Measurements from ENCODE around the gene RNF152.

RNF152 gene

DNA sequence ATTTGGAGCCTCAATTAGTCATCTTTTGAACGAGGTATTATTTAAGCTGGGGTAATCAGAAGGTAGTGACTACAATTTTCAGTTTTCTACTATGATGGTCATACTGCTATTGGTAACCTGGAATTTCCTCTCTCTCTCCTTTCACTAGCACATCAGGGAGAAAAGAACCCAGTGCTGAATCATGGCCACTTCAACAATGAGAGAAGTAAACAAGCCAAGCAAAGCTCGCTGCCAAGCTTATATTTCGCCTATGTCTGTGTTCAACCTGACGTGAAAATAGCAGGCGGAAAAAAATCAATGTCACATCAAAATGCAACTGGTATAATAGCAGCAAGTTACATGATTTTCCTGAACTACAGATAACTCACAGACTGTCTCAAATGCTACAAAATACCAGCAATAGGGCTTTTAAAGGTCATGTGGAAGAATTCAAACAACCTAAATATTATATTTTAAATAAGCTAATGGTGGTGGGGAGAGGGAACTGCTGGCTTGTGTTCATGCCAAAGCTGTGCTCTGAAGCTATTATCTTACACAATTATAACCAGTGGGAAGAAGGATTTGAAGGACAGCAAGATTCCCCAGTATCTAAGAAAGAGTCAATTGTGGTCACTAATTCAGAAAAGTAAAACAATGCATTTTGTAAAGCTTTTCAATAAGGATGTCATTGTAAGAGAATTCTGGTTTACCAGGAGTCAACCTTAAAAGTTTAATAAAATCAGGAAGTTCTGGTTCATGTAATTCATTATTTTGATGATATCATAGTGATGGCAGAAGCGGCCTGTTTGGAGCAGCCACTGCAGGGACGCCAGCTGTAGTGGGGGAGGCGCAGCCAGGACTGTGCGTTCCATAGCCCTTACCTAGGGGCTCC lies 38.0 kb downstream of the RNF152 start:
- DNase-seq: no peak

DNA sequence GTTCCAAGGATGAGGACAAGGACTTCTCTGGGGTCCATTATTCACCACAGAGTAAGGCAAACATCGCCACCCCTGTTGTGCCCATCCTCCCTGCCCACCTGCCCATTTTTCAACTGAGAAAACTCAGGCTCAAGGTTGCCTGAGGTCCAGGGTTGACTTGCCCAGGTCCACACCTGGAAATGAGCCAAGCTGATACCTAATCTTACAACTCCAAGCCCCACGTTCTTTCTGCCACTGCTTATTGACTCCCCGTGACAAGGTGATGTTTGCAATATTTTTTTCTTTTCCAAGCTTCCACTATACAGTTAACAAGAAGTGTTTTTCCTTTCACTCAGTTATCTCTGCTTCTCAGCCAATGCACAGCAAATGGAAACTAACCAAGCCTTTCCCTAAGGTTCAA lies 39.0 kb downstream of the RNF152 start:
- DNase-seq: no peak

- no peak for DNase-seq
Measured at GRCh38 chr18:61852496-61852895, 40.3 kb downstream of the RNF152 start.

DNA sequence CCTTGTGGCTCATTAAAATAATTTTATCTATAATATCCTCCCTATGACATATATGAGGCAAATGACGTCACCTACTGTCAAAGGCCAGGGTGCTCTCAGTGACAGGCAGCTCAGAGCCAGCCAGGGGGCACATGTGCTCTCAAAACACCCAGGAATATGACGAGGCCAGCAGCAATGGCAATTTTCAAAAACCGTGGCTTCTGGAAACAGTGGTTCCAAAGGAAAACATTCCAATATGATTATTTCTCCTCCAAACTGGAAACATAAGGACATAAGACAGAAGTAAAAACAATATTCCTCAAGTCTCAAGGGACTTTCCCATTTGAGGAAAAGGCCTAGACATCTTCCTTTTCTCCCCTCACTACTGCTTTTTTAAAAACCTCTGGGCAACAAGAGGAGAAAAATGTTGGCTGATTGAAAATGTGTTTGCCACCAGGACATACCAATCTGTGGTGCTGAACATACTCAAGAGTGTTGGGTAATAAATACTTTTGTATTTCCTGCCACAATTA lies 40.8 kb downstream of the RNF152 start:
- DNase-seq: peak in 1 of 58 donors; percentile 5

- DNase-seq: no peak
Measured at GRCh38 chr18:61851279-61851678, 41.5 kb downstream of the RNF152 start.

- no peak for DNase-seq
Measured at GRCh38 chr18:61850756-61851155, 42.1 kb downstream of the RNF152 start.

DNA sequence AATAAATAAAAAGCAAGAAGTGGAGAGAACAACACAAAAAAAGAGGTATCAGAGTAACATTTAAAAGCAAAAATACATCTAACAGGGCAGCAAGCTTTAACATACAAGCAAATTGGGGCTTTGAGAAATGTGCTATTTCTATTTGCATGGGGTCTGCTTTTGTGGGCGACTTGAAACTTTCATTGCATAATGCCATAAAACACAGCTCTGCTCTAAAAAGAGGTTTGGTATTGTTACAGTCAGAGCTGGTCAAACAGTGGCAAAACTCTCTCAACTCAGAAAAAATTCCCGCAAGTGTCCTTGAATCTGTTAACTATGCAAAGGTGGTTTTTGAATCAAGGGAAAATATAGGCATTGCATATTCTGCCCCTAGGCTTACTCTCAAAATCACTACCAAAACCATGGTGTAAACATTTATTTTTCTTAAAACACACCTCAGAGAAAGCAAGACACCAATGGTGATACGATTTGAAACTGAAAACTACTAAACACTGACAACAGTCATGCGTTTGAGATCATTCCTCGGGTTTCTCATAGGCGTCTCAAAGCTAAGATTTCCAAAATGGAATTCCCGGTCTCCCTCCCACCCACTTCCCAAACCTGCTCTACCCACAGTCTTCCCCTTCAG lies 45.5 kb downstream of the RNF152 start:
- no peak for DNase-seq

- no peak for DNase-seq
Measured at GRCh38 chr18:61845197-61845596, 47.6 kb downstream of the RNF152 start.

DNA sequence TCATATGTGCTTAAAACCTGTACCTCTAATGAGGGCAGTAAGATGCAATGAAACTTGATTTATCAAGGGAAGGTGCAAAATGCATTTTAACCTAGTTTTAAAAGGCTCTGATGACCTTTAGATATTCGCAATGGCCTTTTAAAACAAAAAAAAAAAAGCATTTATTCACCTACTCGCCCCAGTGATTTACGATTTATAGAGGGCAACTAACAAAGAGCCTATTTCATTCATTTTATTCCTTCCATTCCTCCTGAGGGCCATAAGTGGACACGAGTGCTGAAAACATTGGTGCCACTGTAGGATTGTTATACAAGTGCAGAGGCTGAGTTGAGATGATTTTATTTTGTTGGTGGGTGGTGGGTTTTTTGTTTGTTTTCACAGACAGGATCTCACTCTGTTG lies 48.1 kb downstream of the RNF152 start:
- no peak for DNase-seq

DNA sequence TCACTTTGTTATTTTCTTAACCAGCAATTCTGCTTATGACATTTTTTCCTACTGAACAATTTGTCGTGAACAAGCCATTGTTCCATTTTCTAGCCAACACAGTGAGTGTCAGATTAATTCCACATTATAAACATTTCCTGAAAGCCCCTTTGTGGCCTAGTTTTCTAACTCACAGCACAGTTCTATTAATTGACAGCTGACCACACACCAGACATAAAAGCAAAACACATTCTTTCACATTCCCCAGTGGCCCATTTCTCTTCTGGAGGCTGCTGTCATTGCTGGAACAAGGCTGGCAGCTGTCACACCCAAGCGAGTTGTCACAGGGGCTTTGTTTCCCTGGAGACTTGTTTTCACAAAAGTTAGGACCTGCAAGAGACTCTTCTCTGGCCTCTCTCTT lies 50.7 kb downstream of the RNF152 start:
- peak in 14 of 58 donors; percentile 2 to 58 (median 27) for DNase-seq

DNA sequence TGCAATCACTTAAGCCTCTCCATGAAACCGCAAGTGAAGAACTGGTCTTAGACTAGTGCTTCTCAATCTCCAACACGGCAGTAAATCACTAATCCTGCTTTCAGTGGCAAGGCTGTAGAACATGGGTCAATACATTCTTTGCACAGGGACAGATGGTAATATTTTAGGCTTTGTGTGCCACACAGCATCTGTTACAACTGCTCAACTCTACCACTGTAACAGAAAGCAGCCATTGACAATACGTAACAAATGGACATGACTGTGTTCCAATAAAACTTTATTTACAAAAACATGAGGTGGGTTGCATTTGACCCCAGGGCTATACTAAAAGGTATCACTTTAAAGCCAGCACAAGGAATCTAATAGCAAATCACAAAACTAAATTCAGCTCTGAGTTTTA lies 51.1 kb downstream of the RNF152 start:
- no peak for DNase-seq

- DNase-seq: no peak
Measured at GRCh38 chr18:61840324-61840723, 52.5 kb downstream of the RNF152 start.

DNA sequence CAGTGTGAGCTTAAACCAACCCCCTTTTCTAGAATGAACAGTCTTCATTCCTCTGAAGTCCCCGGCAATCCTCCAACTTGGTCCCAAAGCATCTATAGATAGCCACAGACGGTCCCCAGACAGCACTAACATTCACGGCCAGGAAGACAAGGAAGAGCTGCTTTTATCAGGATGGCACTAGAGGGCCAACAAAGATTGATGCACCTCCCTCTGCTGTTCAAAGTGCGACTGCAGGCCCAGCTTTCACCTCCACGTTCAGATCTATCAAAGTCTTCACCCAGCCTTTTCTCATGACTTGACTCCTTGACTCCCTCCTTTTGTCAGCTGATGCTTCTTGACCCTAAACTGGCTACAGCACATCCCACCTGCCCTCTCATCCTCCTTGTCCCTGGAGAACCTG lies 54.3 kb downstream of the RNF152 start:
- DNase-seq: no peak

- no peak for DNase-seq
Measured at GRCh38 chr18:61833978-61834377, 58.8 kb downstream of the RNF152 start.

GRCh38 chr18:61833387-61833786 lies 59.4 kb downstream of the RNF152 start:
- DNase-seq: no peak

DNA sequence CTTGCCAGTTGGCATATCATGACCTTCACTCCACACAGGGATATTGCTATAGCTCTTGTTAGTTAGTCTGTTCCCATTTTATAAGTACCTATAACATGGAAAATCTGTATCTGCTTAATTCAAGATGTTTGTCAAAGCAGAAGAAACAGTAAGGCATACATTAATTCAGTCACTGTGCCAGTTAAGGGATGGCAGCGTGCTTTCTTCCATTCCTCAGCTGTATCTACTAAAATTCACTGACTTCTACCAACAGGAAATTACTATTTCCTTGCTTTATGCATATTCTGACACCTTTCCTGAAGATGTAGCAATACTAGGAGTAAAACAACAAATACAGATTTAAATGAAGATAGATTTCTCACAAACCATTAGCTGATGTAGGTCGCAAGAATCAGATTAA lies 59.9 kb downstream of the RNF152 start:
- DNase-seq: no peak

DNA sequence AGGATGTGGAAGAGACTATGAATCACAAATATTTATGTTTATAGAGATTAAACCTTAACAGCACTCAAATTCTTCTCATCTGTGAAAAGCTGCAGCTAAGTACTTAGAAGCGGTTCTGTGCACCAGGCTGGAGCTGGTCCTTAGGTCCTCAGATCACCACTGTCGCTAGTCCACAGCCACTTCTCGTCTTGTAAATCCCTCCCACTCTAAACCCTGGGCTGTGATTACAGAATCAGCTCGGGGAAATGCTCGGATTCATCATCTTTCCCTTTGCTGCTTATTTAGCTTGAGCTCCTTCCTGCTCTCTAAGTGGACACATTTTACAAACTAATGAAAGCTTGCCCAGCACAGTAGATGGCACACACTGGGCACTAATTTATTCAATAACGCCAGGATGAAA lies 61.7 kb downstream of the RNF152 start:
- no peak for DNase-seq

- no peak for DNase-seq
Measured at GRCh38 chr18:61829108-61829507, 63.7 kb downstream of the RNF152 start.

GRCh38 chr18:61827591-61827990 lies 65.2 kb downstream of the RNF152 start:
- no peak for DNase-seq

DNA sequence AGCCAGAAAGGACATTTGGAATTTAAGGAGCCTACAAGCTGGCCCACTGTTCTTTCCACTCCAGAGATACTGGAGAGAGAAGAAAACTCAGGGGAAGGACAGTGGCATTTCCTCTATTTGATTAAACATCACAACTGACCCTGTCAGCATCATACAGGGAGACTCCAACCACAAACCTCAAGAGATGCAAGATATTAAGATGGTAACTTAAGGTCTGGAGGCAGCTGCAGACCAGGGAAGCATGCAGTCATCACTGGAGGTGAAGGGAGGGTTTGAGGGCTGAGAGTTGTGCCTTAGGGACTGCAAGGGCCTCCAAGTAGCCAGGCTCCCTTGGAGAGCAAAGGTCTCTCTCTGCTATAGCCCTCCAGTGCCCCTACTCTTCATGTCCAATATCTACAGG lies 67.4 kb downstream of the RNF152 start:
- no peak for DNase-seq

DNA sequence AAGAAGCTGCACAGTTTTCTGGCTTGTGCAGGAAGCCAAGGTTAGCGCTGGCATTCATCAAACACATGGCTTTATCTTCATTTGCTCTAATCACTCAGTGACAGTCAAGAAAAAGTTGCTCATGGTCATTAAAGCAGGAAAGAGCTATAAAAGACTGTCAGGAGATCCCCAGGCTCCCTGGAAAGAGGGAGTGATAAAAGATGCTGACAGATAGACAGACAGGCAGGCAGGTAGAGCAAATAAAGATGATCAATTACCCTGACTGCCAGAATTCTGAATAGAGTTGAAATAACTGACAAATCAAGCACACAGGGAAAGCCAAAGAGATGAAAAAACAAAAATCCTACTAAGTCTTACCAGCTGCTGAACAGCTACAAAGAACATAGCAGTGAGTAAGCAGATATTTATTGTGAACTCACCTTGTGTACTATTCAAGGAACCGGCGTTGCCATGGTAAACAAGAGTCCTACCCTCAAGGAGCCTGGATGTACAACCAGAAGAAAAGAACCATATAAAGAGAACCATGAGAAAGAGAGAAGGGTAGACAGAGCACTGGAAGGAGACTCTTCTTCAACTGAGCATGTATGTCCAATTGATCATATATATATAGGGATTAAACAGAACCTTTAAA lies 68.0 kb downstream of the RNF152 start:
- no peak for DNase-seq

DNA sequence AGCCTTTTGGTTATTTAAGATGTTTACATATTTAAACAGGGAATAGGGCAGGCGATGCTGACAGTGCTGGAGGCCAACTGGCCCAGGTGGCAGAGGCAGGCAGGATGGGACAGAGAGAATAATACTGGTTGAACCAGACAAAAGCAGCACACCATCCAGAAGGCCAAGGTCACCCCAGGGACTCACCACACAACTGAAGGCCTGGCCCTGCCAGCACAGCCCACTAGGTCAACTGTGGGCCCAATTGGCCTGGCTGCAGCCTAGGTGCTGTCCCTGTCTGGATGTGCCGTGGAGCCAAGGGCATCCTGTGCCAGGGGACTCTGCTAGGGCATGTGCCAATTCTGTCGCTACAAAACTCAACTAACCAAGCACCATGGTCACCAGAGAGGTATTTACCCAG lies 69.2 kb downstream of the RNF152 start:
- no peak for DNase-seq
